ENCODE results near the gene BSX. TPM values are rescaled to one million over a fixed set of nuclear protein-coding genes. Genes with fewer than 3 reads are reported as not detected.

Gene BSX
- total RNA-seq, 4 donors from 2014 or later, result not detected

DNA sequence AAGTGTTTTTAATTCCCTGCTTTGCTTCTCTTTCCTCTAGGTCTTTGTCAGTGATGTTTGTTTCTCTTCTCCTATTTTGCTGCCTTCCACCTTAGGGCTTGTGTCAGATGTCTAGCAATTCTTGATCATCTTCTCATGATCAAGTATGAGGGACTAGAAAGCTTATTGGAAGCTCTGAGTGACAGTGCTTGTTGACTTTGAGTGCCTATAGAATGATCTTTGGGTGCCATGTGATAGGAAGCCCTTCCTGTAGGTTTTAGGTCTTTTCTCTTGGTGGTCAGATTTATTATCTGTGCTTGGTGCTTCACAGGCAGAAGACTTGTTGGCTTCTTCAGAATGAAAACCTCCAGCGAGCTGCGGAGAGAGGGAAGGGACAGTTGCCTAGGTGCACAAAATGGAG is 43.1 kb downstream of the BSX start:
- intact Hi-C loops (cut with DNase I; ENCODE audit: low total_unique reads), result no loop called here
- TF ChIP-seq, protein P1, sequence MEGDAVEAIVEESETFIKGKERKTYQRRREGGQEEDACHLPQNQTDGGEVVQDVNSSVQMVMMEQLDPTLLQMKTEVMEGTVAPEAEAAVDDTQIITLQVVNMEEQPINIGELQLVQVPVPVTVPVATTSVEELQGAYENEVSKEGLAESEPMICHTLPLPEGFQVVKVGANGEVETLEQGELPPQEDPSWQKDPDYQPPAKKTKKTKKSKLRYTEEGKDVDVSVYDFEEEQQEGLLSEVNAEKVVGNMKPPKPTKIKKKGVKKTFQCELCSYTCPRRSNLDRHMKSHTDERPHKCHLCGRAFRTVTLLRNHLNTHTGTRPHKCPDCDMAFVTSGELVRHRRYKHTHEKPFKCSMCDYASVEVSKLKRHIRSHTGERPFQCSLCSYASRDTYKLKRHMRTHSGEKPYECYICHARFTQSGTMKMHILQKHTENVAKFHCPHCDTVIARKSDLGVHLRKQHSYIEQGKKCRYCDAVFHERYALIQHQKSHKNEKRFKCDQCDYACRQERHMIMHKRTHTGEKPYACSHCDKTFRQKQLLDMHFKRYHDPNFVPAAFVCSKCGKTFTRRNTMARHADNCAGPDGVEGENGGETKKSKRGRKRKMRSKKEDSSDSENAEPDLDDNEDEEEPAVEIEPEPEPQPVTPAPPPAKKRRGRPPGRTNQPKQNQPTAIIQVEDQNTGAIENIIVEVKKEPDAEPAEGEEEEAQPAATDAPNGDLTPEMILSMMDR (IDR thresholded peaks at IDR 0.05), result no peak
- TF ChIP-seq POLR2A (IDR thresholded peaks at IDR 0.05), result no peak
- no peak for TF ChIP-seq EP300 (IDR thresholded peaks at IDR 0.05; ENCODE audit: low read depth)
- no peak for TF ChIP-seq POLR2AphosphoS5 (IDR thresholded peaks at IDR 0.05)
- Histone ChIP-seq H3K27ac (no peak overlapping the region), H3K36me3 (no peaks in the 10 kb centered on the region), H3K9me3 (no peaks in the 10 kb centered on the region), H3K27me3 (no peaks in the 10 kb centered on the region), H3K4me3 (no peak overlapping the region), H3K4me1 (no peaks in the 10 kb centered on the region)
- DNase-seq, result no peak
- WGBS, 2 donors (ENCODE audit: low coverage in 1 of 2), result 90 to 100% methylated on average over 2 of the region's 2 CpGs
- in situ Hi-C loops (cut with MboI; ENCODE audit: low pct_ligation_motif_present in 1 of 4, low pct_unique_long_range_greater_than_20kb in 1 of 4, low sequenced_read_pairs in 3 of 4), result no loop called here

DNA sequence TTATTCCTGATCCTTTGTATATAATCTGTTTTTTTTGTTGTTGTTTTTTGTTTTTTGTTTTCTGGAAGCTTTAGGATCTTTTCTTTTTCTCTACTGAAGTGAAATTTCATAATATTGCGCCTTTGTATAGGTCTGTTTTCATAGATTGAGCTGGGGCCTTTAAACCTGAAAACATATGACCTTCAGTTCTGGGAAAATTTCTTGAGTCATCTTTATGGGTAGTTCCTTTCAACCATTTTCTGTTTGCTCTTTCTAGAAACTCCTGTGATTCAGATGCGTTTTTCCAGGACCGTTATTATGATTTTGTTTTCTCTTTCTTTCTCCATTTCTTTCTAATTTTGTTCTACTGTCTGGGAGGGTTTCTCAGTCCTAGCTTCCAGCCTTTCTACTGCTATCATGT is 43.7 kb downstream of the BSX start:
- Histone ChIP-seq H3K27ac (no peak overlapping the region), H3K9me3 (no peaks in the 10 kb centered on the region), H3K4me1 (no peaks in the 10 kb centered on the region), H3K27me3 (no peaks in the 10 kb centered on the region), H3K36me3 (no peaks in the 10 kb centered on the region), H3K4me3 (no peak overlapping the region)
- in situ Hi-C loops (cut with MboI; ENCODE audit: low pct_ligation_motif_present in 1 of 4, low pct_unique_long_range_greater_than_20kb in 1 of 4, low sequenced_read_pairs in 3 of 4) (no loop called here), intact Hi-C loops (cut with DNase I; ENCODE audit: low total_unique reads) (no loop called here)
- no peak for DNase-seq
- no peak for TF ChIP-seq POLR2AphosphoS5 (IDR thresholded peaks at IDR 0.05)
- no peak for TF ChIP-seq EP300 (IDR thresholded peaks at IDR 0.05; ENCODE audit: low read depth)
- no peak for TF ChIP-seq POLR2A (IDR thresholded peaks at IDR 0.05)
- TF ChIP-seq, protein P1 (IDR thresholded peaks at IDR 0.05), result no peak
- 70 to 100% methylated on average over 1 to 3 of the region's 3 CpGs for WGBS, 2 donors (ENCODE audit: low coverage in 1 of 2)

DNA sequence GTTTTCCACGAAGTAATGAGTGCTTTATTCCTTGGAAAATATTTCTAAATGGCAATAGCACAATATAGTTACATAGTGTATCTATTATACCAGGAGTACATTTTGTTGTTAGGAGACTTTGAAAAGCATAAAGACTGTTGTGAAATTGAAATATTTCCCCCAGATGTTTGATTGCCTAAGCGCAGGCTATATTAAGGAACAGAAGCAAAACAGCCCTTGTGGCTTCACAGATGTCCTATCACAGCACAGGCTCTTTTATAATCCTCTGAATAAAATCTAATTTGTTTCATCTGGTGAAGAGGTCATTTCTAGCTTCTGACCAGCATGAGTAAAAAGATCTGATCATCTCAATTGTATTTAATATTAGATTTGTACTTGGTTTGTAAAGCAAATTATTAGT is 48.2 kb downstream of the BSX start:
- TF ChIP-seq POLR2A (IDR thresholded peaks at IDR 0.05) (no peak), EP300 (IDR thresholded peaks at IDR 0.05; ENCODE audit: low read depth) (no peak), POLR2AphosphoS5 (IDR thresholded peaks at IDR 0.05) (no peak)
- TF ChIP-seq, protein P1 (IDR thresholded peaks at IDR 0.05), result no peak
- DNase-seq, result no peak
- in situ Hi-C loops (cut with MboI; ENCODE audit: low pct_ligation_motif_present in 1 of 4, low pct_unique_long_range_greater_than_20kb in 1 of 4, low sequenced_read_pairs in 3 of 4), result no loop called here
- no peaks in the 10 kb centered on the region for H3K9me3 ChIP-seq
- intact Hi-C loops (cut with DNase I; ENCODE audit: low total_unique reads), result no loop called here
- H3K36me3 ChIP-seq, result no peaks in the 10 kb centered on the region
- no peak overlapping the region for H3K4me3 ChIP-seq
- 40 to 64% methylated on average over 2 of the region's 2 CpGs for WGBS, 2 donors (ENCODE audit: low coverage in 1 of 2)
- H3K27me3 ChIP-seq, result no peaks in the 10 kb centered on the region
- H3K27ac ChIP-seq, result no peak overlapping the region
- no peaks in the 10 kb centered on the region for H3K4me1 ChIP-seq

DNA sequence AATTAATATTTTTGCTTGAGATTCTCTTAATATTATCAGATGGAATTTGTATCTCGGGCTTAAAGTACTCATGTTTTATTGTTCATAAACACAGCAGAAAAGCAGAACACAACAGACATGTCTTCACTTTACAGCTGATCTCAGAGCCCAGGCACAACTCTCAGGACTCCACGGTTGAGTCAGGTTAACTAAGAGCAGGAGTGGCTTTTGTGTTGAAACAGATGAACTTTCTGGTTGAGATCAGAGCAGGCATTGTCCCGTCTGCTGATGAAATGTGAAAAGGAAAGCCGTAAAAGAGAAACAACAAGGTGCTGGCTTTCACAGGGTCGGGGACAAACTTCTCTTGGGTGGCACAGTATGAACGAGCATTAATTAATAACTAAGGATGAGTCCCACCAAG is 50.1 kb downstream of the BSX start:
- Histone ChIP-seq H3K27me3 (no peaks in the 10 kb centered on the region), H3K4me1 (no peaks in the 10 kb centered on the region), H3K27ac (no peak overlapping the region), H3K4me3 (no peak overlapping the region), H3K9me3 (no peaks in the 10 kb centered on the region), H3K36me3 (no peaks in the 10 kb centered on the region)
- in situ Hi-C loops (cut with MboI; ENCODE audit: low pct_ligation_motif_present in 1 of 4, low pct_unique_long_range_greater_than_20kb in 1 of 4, low sequenced_read_pairs in 3 of 4), result no loop called here
- TF ChIP-seq, protein P1 (IDR thresholded peaks at IDR 0.05), result no peak
- TF ChIP-seq EP300 (IDR thresholded peaks at IDR 0.05; ENCODE audit: low read depth), result no peak
- TF ChIP-seq POLR2AphosphoS5 (IDR thresholded peaks at IDR 0.05), result no peak
- no peak for TF ChIP-seq POLR2A (IDR thresholded peaks at IDR 0.05)
- intact Hi-C loops (cut with DNase I; ENCODE audit: low total_unique reads), result no loop called here
- WGBS, 2 donors (ENCODE audit: low coverage in 1 of 2), result 72 to 76% methylated on average over 5 to 6 of the region's 6 CpGs
- no peak for DNase-seq

Other genes starting within 250 kb of the BSX start
- gene CRTAM, start 143.3 kb downstream of the BSX start, total RNA-seq, result 1 to 10 TPM in 1 of 4 donors, under 1 TPM in 1, not detected in 2; 0.41 to 1.7 TPM
- gene JHY, start 99.1 kb downstream of the BSX start, total RNA-seq, result 1 to 10 TPM in 3 of 4 donors, not detected in 1; 2.0 to 5.2 (median 4.4) TPM
- 100 to 1,000 TPM; 183 to 783 (median 651) TPM for gene HSPA8, start 80.3 kb upstream of the BSX start, total RNA-seq
- 10 to 100 TPM; 23.6 to 49.4 (median 38.0) TPM for gene CLMP, start 213.4 kb upstream of the BSX start, total RNA-seq